MM.1S (cell line): ENCODE results near the gene TPCN2.

Source experiments
- CTCF ChIP-seq: fragments of 300-600 bp; sonication (generic); IDR thresholded peaks from 2 replicates; pipeline ENCODE4 v1.5.1; 2016; ENCODE audit warnings: antibody characterized with exemption, low read length, mixed read lengths
- EZH2 ChIP-seq: fragments of 300-600 bp; sonication (generic); optimal IDR thresholded peaks from 2 replicates; pipeline ENCODE3; 2017; ENCODE audit warnings: low read depth, mild to moderate bottlenecking, antibody characterized with exemption, low read length, mixed read lengths

- TF ChIP-seq CTCF: no peak
- no peak for TF ChIP-seq EZH2
These were observed 59.3 kb downstream of the TPCN2 start for GRCh38 chr11:69108030-69108429.
